Tibial nerve (tissue), 4 donors: ENCODE data around the gene HTT.

Source experiments
- CTCF ChIP-seq, 5 experiments: fragments of 200-600 bp in 3 of 5; fragments of 450-650 bp in 2 of 5; sonication (generic) in 3 of 5; IDR thresholded peaks; one replicate each; pipeline ENCODE4 v1.5.1; 2016 to 2019; ENCODE audit warnings: antibody characterized with exemption in 5 of 5, mild to moderate bottlenecking in 3 of 5, moderate library complexity in 2 of 5
- EP300 ChIP-seq, 2 donors: sonication (generic); formaldehyde crosslinking; IDR thresholded peaks; one replicate each; pipeline ENCODE4 v1.6.1; 2017; ENCODE audit warnings: antibody characterized with exemption in 2 of 2, mild to moderate bottlenecking in 1 of 2
- POLR2A ChIP-seq, 2 donors: fragments of 450-650 bp; IDR thresholded peaks; one replicate each; pipeline ENCODE4 v1.6.1; 2017; ENCODE audit warnings: antibody characterized with exemption in 2 of 2, mild to moderate bottlenecking in 2 of 2, moderate library complexity in 2 of 2

GRCh38 chr4:3197366-3198105, 123.1 kb downstream of the HTT start:
- no peak for TF ChIP-seq CTCF (IDR thresholded peaks at IDR 0.05)
- no peak for TF ChIP-seq POLR2A (IDR thresholded peaks at IDR 0.05)
- TF ChIP-seq EP300 (IDR thresholded peaks at IDR 0.05), result no peak
